Umbilical cord (tissue), 2 donors: ENCODE results near the gene PURA. TPM values are rescaled to one million over a fixed set of nuclear protein-coding genes. Genes with fewer than 3 reads are reported as not detected.

Source experiments
- DNase-seq: peaks from one replicate; pipeline ENCODE4 v3.0.0-alpha.2; 2015; ENCODE audit warnings: low spot score
- total RNA-seq: library from RNA; depleted of rRNA; stranded (reverse); fragments of >200 nt; gene quantifications from one replicate; pipeline ENCODE4 v1.2.3, GENCODE V29; 2014; ENCODE audit warnings: low replicate concordance; ENCODE audit not compliant: insufficient read depth

The PURA gene
- total RNA-seq, 1 donor from 2014 or later = 24.1 TPM

DNA sequence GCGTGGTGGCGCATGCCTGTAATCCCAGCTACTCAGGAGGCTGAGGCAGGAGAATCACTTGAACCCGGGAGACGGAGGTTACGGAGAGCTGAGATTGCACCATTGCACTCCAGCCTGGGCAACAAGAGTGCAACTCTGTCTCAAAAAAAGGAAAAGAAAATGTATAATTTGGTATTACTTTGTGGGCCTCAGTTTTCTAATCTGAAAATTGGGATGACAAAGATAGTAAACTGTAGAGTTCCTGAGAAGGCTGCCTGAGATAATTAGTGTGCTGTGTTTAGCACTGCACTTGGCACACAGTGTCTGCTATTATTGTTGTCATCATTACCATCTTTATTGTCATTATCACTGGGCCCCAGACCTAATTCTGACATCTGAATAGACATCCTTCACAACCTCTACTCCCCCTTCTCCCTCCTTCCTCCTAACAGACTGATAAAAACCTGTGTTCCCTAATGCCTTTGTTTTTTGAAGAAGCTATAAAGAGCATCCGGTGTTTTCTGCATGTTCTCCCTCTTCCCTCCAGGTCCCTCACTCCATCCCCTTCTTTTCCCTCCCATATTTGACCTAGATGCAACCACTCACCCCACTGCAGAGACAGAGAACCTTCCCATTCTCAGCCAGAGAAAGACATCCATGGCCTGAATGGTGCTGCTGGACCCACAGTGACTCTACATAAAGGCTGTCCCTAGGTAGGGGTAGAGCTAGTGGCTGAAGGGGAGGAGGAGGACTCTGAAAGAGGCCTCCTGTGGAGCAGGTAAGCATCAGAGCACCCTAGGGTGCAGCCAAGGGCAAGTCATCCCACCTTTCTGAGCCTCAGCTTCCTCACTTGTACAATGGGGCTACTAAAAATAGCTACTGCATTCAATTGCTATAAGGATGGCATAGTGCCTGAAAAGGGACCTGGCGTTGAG is 45.4 kb downstream of the PURA start:
- DNase-seq = no peak

DNA sequence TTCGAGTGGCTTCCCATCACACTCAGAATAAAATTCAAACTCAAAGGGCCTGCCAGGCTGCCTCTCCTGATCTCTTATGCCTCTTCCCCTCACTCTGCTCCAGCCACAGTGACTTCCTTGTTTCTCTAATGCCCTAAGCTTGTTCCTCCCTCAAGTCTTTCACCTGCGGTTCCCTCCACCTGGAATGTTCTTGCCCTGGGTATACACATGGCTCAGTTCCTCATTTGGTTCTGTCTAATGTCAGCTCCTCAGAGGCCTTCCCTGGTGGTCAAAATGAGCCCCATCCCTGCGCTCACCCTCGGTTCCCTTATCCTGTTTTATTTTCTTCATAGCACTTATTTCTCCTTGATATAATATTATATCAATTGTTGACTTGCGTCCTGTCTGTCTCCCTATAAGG is 48.4 kb downstream of the PURA start:
- no peak for DNase-seq

DNA sequence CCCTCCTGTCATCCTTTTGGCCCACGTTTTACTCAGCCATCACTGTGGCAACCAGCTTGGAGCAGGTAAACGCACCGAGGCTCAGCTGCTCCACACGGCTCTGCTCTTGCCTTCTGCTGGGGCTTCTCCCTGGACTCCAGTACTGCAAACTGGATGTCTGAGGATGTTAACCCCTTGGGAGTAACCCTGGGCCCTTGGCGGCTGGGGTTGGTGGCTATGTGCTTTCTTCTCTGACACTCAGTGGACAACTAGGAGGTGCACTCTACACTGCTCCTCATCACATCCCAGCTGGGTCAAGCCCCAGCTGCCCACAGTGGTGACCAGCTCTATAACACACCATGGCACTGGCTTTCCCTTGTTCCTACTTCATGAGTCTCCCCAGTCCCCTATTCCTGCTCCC is 48.9 kb downstream of the PURA start:
- DNase-seq = no peak

DNA sequence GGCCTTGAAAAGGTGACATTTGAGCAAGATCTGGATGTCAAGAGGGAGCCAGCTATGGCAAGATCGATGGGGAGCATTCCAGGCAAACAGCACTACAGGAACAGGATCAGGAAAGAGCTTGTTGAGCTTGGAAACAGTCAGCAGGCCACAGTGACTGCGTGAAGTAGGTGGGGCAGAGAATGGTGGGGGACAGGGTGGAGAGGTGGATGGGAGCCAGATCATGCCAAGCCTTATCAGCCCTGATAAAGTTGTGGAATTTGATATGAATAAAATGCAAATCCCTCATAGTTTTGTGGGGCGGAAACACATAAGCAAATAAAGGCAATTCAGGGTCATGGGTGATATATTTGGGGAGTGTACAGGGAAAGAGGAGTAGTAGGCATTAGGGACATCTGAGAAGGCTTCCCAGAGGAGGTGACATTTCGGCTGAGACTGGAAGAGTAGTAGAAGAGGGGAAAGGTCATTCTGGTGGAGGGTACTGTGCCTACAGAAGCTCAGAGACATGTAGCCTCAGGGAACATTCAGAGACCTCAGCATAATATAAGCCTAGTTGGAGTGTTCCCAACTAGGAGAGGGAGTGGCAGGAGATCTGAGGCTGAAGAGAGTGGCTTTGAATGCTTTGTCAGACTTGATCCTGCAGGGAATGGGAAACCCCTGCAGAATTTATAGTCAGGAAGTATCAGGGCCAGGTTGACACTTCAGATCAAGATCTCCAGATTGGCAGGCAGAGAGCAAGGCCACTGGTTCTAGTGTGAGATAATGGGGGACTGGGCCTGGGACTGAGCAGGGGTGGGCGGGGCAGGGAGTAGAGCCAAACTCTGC is 51.4 kb downstream of the PURA start:
- peak; percentile 62 for DNase-seq

DNA sequence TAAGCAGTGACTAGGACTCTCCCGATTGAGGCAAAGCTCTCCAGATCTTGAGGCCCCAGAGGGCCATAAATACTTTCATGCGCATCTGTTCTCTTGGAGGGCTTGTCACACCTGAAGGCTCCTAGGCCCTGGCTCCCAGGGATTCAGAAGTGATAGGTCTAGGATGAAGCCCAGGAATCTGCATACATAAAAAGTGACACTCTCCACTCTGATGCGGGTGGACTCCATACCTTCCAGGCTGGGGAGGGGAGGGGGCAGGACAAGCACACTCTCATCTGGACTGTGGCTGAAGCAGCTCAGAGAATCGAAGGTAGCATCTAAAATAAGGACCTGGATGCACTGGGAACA is 52.0 kb downstream of the PURA start:
- no peak for DNase-seq

DNA sequence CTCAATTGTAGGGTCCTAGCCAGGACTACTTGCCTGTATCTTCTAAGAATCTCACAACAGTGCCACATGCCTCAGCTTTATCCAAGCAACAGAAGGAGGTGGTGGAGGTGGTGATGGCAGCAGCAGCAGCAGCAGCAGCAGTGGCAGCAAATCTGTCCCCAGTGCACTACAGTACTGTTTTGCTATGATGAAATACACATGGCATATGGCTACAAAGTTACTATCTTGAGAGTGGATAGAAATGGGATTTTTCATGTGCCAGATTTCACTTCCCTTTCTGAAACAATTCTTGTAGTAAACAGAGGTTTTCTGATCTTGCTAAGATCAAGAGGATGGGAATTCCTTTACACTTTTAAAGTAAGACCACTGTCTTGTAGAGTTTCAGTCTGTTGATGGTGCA is 53.0 kb downstream of the PURA start:
- no peak for DNase-seq

DNA sequence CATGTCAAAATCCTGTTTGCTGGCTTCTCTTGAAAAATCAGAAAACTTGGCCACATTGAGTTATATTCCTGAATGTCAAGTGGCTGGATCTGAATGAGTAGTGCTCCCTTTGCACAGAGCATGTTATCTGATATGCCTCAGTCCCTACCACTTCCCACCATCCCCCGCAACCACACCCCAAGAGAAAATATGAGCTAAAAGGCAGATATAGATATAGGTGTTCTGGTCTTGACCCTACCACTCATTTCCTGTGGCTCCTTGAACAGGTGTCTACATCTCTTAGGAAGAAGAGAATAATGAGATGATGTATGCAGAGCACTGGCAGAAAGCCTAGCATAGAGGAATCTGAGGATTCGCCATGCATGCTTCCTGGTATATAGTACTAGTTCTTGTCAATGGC is 54.5 kb downstream of the PURA start:
- DNase-seq = no peak

DNA sequence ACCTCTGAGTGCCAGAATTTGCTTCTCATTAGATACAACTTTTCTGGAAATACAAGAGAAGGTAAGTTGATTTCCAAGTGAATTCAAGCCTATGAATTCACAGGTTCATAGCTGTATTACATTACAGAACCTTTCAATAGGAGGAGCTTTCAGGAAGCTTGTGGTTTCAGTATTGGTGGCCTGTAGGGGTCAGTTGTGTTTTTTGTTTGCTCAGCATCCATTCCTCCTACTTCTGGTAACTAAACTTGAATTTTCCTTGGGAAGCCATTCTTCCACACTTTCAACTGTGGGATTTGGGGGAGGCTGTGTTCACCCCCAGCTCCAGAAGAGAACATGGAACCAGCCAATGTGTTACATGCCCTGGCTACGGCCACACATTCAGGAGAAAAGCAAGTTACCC is 55.5 kb downstream of the PURA start:
- DNase-seq = no peak

DNA sequence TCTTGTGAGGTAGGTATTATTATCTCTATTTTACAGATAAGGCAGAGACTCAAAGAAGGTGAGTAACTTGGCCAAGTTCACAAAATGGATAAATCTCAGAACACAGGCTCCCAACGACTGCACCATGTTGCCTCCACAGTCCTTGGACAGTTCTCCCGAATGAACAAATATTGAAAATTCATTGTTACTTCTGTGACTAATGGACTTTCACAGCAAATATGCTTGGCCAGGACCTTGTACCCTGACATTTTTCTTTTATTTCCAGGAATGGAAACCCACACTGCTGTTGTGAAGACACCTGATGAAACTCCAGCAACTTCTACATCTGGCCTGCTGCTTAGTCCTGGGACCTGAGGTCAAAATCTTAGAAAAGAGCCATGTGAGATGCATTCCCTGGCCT is 58.6 kb downstream of the PURA start:
- no peak for DNase-seq

DNA sequence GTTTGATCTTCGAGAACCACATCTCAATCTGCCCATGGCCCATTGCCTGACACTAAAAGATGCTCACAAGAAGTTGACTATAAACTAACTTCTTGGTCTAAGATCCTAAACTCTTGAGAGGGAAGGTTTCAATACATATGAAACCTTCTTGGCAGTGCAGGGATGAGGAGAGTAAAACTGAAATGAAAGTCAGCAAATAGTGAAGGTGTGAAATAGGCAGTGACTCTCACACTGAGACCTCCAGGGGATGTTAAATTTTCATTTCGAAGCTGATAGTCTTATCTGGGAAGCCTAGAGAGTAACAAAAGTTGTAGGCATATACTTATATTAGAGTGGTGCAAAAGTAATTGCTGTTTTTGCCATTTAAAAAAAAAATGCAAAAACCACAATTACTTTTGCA is 60.1 kb downstream of the PURA start:
- no peak for DNase-seq

DNA sequence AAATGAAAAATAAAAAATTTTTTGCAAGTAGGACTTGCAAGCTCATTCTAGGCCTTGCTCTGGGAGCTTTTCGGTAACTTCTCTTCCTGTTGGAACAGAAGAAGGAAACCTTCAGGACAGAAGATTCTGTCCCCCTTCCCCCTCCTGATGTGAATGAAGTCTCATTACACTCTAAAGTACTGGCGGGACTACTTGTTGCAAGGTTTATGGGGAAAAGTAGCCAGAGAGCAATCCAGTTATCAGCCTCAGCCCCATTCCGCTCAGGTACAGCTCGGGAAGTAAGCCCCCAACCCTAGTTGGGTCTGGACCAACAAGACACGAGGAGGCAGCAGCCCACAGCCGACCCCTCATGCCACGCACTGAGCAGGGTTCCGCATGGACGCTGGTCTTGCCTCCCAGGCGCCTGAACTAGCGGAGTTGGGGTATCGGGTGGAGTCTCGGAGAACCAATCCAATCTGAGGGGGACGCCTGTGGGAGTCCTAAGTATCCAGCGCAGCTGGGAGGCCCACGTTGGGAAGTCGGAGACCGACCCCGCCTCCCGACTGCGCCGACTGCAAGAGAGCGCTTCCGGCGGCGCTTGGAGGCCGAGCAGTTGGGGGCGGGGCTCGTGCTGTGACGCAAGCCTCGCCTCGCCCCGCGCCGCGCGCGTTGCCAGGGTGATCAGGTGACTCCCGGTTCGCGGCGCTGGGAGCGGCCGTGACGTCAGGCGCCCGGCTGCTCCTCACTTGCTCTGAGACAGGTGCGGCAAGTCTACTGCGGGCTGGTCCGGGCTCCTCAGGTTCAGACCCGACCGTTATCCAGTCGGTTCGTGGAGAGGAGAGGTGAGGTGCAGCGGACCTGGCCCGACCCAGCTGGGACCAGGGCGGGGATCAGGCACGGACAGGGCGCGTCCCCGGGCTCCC is 60.8 kb downstream of the PURA start, which contains the start of gene CYSTM1:
Gene CYSTM1, plus strand, starts transcription at position 724 of the 902 bp plus-strand sequence. CDS start 19,278 bp downstream, outside the sequence.
- peak; percentile 96 for DNase-seq

Other genes with a start within 250 kb of the PURA start
- gene NRG2, start 70.8 kb upstream of the PURA start, total RNA-seq = not detected
- 26.7 TPM for gene IGIP, start 11.8 kb downstream of the PURA start, total RNA-seq
- 6.3 TPM for gene CYSTM1, start 61.1 kb downstream of the PURA start, total RNA-seq
- gene PFDN1, start 189.0 kb downstream of the PURA start, total RNA-seq = 62.8 TPM
- gene HBEGF, start 232.5 kb downstream of the PURA start, total RNA-seq = 30.8 TPM
- not detected for gene SLC4A9, start 246.1 kb downstream of the PURA start, total RNA-seq